ENCODE results near the gene MSRB1.

The MSRB1 gene

DNA sequence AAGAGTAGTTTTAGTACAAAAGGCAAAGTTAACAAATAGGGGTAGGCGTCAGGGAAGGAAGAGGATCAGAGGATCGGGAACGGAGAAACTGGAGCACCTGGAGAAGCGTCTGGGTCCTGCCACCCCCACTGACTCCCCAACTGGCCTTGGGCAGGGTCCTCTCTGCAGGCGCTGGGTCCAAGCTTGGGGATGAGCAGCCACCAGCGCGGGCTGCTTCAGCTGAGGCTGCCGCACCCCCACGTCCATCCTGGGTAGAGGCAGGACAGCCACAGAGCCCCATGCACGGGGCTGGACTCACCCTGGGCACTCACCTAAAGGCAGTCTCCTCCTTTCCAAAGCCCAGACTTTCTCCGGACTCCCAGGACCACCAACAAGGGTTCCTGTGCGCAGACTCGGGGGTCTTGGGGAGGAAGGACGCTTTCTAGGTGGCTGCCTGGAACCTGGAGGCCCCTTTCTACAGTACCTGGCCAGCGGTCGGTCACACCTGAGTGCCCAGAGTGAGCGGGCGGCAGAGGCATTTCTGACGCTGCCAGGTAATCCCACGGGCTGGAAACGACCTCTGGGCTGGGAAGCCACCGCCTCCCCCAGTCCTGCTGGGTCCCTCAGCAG lies 25.8 kb downstream of the MSRB1 start:
- no peak for TF ChIP-seq GATA1 (IDR thresholded peaks at IDR 0.05; ENCODE audit: low read depth, low read length)
- TF ChIP-seq POLR2A (IDR thresholded peaks at IDR 0.05; ENCODE audit: low read length), result no peak
- no peak for DNase-seq

DNA sequence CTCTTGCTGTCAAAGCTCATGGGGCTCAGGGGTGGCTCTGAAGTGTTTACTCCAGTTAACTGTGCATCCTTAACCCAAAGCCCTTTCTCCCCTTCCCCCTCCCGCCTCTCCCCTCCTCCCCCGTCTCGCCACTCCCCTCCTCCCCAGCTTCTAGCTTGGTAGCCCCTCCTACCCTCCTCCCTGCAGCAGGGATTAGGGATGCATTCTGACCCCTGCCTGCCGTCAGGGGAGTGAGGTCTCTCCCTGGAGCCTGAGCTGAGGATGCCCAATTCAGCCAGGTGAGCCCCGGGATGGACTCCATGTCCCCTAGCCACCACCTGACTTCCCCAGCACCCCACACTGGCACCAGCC lies 26.4 kb downstream of the MSRB1 start:
- DNase-seq, result no peak
- TF ChIP-seq POLR2A (IDR thresholded peaks at IDR 0.05; ENCODE audit: low read length), result no peak
- no peak for TF ChIP-seq GATA1 (IDR thresholded peaks at IDR 0.05; ENCODE audit: low read depth, low read length)

DNA sequence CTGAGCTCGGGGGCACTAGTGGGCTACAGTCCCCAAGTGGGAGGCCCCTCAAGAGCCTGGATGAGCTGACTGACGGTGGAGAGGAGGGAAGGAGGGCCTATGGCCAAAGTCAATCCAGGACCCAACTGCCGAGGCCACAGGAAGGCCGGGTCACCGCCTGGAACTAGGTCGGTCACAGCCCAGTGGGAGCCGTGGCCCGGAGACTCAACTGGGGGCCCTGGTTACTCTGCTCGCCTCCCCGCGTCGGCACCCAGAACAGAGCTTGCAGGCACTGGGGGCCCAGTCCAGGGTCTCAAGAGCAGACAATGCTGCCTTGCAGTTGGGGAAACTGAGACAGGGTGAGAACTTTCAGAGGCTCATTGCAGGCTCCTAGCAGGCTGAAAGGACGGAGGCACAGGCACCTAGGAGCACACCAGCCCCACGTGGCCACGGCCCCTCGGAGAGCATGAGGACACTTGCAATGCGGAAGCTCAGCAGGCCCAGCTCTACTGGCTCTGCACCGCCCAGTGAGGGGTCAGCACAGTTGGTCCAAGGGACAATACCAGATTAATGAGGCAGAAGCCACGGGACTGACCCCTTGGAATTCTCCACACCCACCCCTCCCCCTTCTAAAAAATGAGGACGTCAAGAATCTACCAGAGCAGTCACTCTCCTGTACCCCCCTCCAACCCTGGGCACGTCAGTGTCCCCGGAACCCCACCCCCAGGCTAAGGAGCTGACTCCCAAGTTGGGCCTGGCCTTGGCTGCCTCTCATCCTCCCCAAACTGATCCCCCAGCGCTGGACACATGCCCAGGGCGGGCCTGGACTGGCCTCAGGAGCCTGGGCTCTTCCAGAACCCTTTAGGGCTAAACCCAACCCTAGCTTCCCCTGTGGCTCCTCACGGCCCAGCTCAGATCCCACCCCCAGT lies 27.0 kb downstream of the MSRB1 start:
- no peak for TF ChIP-seq POLR2A (IDR thresholded peaks at IDR 0.05; ENCODE audit: low read length)
- no peak for TF ChIP-seq GATA1 (IDR thresholded peaks at IDR 0.05; ENCODE audit: low read depth, low read length)

GRCh38 chr16:1914988-1915387 lies 28.0 kb downstream of the MSRB1 start:
- no peak for DNase-seq
- TF ChIP-seq POLR2A (IDR thresholded peaks at IDR 0.05; ENCODE audit: low read length) (no peak), GATA1 (IDR thresholded peaks at IDR 0.05; ENCODE audit: low read depth, low read length) (no peak)

More for the DNA sequence above, 27.0 kb downstream of the MSRB1 start:
- no peak for DNase-seq

GRCh38 chr16:1914084-1914608 lies 28.9 kb downstream of the MSRB1 start:
- TF ChIP-seq POLR2A (IDR thresholded peaks at IDR 0.05; ENCODE audit: low read length) (no peak), GATA1 (IDR thresholded peaks at IDR 0.05; ENCODE audit: low read depth, low read length) (no peak)
- no peak for DNase-seq

DNA sequence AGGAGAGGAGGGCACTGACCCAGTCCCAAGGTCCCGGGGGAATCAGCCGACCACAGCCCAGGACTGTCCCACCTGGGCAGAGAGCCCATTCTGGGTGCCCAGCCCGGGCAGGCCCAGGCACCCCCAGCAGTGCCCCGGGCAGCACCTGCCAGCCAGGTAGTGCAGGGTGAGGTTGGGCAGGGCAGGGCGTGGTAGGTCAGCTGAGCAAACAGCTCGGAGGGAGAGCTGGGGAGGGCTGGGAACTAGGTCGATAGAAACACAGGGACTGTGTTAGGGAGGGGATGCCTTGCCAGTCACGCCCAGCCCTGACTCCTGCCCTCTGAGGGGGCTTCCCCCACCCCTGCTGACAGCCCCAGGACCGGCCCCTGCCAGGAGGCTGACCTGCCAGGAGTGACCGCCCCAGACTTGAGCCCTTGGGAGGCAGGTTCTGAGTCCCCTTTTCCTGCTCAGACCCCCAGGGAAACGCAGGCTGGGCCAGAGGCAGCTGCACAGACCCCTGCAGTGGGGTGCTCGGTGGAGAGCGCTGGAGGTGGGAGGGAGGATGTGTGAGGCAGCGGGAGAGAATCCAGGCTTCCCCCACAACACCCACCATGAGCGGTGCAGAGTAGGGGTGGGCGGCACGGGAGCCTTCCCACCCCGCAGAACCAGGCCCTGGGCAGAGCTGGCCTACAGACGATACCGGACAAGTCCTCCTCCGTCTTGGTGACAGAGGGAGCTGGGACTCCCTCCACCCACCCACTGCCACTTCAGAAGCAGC lies 29.5 kb downstream of the MSRB1 start:
- TF ChIP-seq POLR2A (IDR thresholded peaks at IDR 0.05; ENCODE audit: low read length) (no peak), GATA1 (IDR thresholded peaks at IDR 0.05; ENCODE audit: low read depth, low read length) (no peak)
- no peak for DNase-seq

DNA sequence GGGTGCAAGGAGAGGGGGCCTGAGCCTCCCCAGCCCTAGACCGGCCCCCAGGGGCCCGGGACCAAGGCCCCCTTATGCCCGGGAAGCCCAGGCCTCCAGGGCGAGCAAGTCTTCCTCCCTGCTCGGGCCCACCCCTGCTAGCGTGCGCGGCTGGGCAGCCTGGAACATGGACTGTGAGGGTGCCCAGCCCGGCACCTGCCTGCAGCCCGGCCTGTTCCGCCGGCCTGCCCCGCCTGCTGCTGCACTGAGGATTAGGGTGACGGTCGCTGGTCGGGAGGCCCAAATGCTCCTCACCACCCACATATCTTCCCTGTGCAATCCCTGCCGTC lies 30.8 kb downstream of the MSRB1 start:
- no peak for TF ChIP-seq GATA1 (IDR thresholded peaks at IDR 0.05; ENCODE audit: low read depth, low read length)
- TF ChIP-seq POLR2A (IDR thresholded peaks at IDR 0.05; ENCODE audit: low read length), result no peak

DNA sequence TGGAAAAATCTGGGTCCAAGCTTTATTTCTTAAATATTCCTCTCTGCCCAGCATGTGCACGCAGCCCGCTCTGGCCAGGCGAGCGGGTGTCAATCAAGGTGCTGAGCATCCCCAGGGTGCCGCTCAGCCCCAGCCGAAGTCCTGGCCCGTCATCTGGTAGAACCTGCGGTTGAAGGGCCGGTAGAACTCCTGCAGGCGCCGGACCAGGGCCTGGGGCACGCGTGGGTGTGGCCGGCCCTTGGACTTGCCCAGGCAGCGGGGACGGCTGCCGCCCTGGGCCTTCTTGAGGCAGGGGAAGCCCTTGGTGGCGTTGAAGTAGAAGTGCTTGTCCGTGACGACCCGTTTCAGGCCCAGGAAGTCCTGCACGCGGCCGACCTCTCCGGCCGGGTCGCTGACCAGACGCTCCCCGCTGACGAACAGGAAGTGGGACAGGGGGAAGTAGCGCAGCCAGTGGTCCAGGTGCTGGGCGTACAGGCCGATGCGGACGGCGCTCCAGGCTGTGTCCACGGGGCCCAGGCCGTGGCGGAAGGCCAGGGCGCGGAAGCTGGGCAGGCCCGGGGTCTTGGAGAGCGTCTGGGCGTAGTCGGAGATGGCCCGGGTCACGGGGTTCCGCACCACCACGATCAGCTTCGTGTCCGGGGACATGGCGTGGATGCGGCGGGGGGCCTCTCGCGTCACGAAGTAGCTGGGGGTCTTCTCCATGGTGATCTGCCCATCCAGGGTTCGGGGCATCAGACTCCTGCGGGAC lies 31.4 kb downstream of the MSRB1 start:
- no peak for DNase-seq
- TF ChIP-seq GATA1 (IDR thresholded peaks at IDR 0.05; ENCODE audit: low read depth, low read length), result no peak
- no peak for TF ChIP-seq POLR2A (IDR thresholded peaks at IDR 0.05; ENCODE audit: low read length)

More for the DNA sequence above, 30.8 kb downstream of the MSRB1 start:
- DNase-seq, result no peak

GRCh38 chr16:1909561-1910231 lies 33.3 kb downstream of the MSRB1 start:
- DNase-seq, result no peak
- TF ChIP-seq POLR2A (IDR thresholded peaks at IDR 0.05; ENCODE audit: low read length), result no peak
- TF ChIP-seq GATA1 (IDR thresholded peaks at IDR 0.05; ENCODE audit: low read depth, low read length), result no peak

DNA sequence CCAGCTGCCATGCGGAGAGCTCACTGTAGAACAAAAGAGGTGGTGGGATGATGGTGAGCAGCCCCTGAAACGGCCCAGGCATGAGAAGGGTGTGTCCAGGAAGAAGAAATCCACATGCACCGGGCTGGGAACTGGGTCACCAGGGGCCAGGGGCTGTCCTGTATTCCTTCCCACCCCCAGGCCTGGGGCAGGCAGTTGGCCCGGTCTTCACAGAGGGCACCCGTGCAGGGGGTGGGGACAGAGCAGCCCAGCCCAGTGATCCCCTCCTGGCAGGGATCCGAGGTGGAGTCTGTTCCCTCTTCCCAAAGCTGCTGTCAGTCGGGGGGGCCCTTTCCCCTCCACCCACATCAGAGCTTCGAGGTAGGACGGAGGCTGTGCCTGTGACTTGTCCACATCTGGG lies 34.0 kb downstream of the MSRB1 start:
- no peak for TF ChIP-seq GATA1 (IDR thresholded peaks at IDR 0.05; ENCODE audit: low read depth, low read length)
- no peak for TF ChIP-seq POLR2A (IDR thresholded peaks at IDR 0.05; ENCODE audit: low read length)
- no peak for DNase-seq

- no peak for TF ChIP-seq POLR2A (IDR thresholded peaks at IDR 0.05; ENCODE audit: low read length)
- TF ChIP-seq GATA1 (IDR thresholded peaks at IDR 0.05; ENCODE audit: low read depth, low read length), result no peak
- no peak for DNase-seq
These were observed 34.8 kb downstream of the MSRB1 start for GRCh38 chr16:1908184-1908583.

DNA sequence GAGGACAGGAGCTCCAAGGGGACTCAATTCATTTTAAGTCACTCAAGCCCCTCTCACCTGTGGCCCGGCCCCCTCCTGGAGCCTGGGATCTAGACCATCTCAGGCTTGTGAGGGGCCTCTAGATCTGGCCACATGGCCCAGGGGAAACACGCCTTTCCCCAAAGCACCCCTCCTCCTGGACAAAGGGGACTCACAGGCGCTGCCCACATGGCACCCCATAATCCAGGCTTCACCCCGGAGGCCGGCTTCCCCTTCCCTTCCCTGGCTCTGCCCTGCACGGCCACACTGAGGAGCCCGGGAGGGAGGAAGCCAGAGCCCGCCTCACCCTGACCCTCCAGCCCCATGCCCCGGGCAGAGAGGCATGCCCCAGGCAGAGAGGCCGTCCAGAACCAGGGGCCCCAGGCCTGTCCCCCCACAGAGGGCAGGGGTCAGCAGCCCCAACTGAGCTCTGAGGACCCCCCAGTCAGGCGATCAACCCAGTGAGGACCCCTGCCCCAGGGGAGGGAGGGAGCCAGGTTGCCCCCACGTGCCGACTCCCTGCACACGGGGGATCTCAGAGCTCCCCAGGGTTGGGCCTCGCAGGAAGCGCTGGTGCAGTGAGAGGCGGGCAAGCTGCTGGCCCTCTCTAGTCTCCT lies 35.7 kb downstream of the MSRB1 start:
- DNase-seq, result no peak
- TF ChIP-seq POLR2A (IDR thresholded peaks at IDR 0.05; ENCODE audit: low read length) (no peak), GATA1 (IDR thresholded peaks at IDR 0.05; ENCODE audit: low read depth, low read length) (no peak)

- TF ChIP-seq POLR2A (IDR thresholded peaks at IDR 0.05; ENCODE audit: low read length) (no peak), GATA1 (IDR thresholded peaks at IDR 0.05; ENCODE audit: low read depth, low read length) (no peak)
- no peak for DNase-seq
These were observed 36.2 kb downstream of the MSRB1 start for GRCh38 chr16:1906846-1907165.

Measured in erythroblast (primary cell).